Measurements from ENCODE around the gene FANK1. TPM values are rescaled to one million over a fixed set of nuclear protein-coding genes. Genes with fewer than 3 reads are reported as not detected.

FANK1 gene
- total and polyA plus RNA-seq, 2 donors (not counting 1 experiment from before 2014, with no cell fraction given) = 0.13 TPM; not detected in 1

- Mint-ChIP-seq H3K27me3 (no peaks in the 10 kb centered on the region), H3K9me3 (ENCODE audit: insufficient read depth) (no peaks in the 10 kb centered on the region), H3K4me1 (no peaks in the 10 kb centered on the region), H3K27ac (no peak overlapping the region), H3K4me3 (no peak overlapping the region)
- TF ChIP-seq EZH2 (IDR thresholded peaks at IDR 0.05; ENCODE audit: borderline replicate concordance, insufficient read depth, low read depth, low read length, poor library complexity, severe bottlenecking) = no peak
- TF ChIP-seq CTCF (IDR thresholded peaks at IDR 0.05) = no peak
- ATAC-seq (ENCODE audit: low read depth) = no peak
- WGBS (ENCODE audit: insufficient coverage) = 60% methylated on average over 1 of the region's 2 CpGs
- no peak overlapping the region for H3K27ac ChIP-seq (ENCODE audit: low read length in 2 of 2)
- DNase-seq = no peak
- no peak overlapping the region for H3K9ac ChIP-seq (ENCODE audit: low read length)
- intact Hi-C loops (cut with micrococcal nuclease) = no loop called here
- peaks cover 0 to 16% of the 10 kb centered on the region in 2 experiments for H3K36me3 ChIP-seq (replicated peaks in 1 of 2; ENCODE audit: control extremely low read depth in 1 of 2, control insufficient read depth in 1 of 2, extremely low read depth in 1 of 2, insufficient read depth in 2 of 2, low read length in 1 of 2)
- no peaks in the 10 kb centered on the region for H3K4me1 ChIP-seq (ENCODE audit: control insufficient read depth in 2 of 2, insufficient read depth in 2 of 2, low read length in 2 of 2)
- ChIA-PET CTCF (no interaction called here), POLR2A (no interaction called here)
- no peak overlapping the region for H2AFZ ChIP-seq (ENCODE audit: insufficient read depth, low read depth, low read length, poor library complexity, severe bottlenecking)
- no peak overlapping the region for H3K4me2 ChIP-seq (replicated peaks; ENCODE audit: low read depth, low read length, poor library complexity, severe bottlenecking)
- no peaks in the 10 kb centered on the region for H3K27me3 ChIP-seq (replicated peaks in 1 of 4; ENCODE audit: control extremely low read depth in 1 of 4, control insufficient read depth in 3 of 4, insufficient read depth in 4 of 4, low read length in 3 of 4)
- H3K9me3 ChIP-seq (ENCODE audit: control extremely low read depth in 1 of 3, control insufficient read depth in 2 of 3, insufficient read depth in 1 of 3, low read length in 2 of 3) = no peaks in the 10 kb centered on the region
- no peaks in the 10 kb centered on the region for H3K79me2 ChIP-seq (ENCODE audit: control insufficient read depth, insufficient read depth, low read length)
- no peaks in the 10 kb centered on the region for H4K20me1 ChIP-seq (ENCODE audit: control insufficient read depth, insufficient read depth, low read length, poor library complexity, severe bottlenecking)
- no peak overlapping the region for H3K4me3 ChIP-seq (ENCODE audit: control extremely low read depth in 1 of 5, extremely low read depth in 1 of 5, insufficient read depth in 1 of 5, low read depth in 2 of 5, low read length in 4 of 5)
Observed at GRCh38 chr10:125848371-125848770, 48.0 kb upstream of the FANK1 start.

GRCh38 chr10:125848857-125849256, 47.5 kb upstream of the FANK1 start:
- intact Hi-C loops (cut with micrococcal nuclease) = no loop called here
- Histone ChIP-seq H3K36me3 (replicated peaks in 1 of 2; ENCODE audit: control extremely low read depth in 1 of 2, control insufficient read depth in 1 of 2, extremely low read depth in 1 of 2, insufficient read depth in 2 of 2, low read length in 1 of 2) (peaks cover 0 to 16% of the 10 kb centered on the region in 2 experiments), H3K4me1 (ENCODE audit: control insufficient read depth in 2 of 2, insufficient read depth in 2 of 2, low read length in 2 of 2) (no peaks in the 10 kb centered on the region), H3K4me3 (ENCODE audit: control extremely low read depth in 1 of 5, extremely low read depth in 1 of 5, insufficient read depth in 1 of 5, low read depth in 2 of 5, low read length in 4 of 5) (no peak overlapping the region), H3K9ac (ENCODE audit: low read length) (no peak overlapping the region), H3K27ac (ENCODE audit: low read length in 2 of 2) (no peak overlapping the region), H3K9me3 (ENCODE audit: control extremely low read depth in 1 of 3, control insufficient read depth in 2 of 3, insufficient read depth in 1 of 3, low read length in 2 of 3) (no peaks in the 10 kb centered on the region), H2AFZ (ENCODE audit: insufficient read depth, low read depth, low read length, poor library complexity, severe bottlenecking) (no peak overlapping the region), H3K4me2 (replicated peaks; ENCODE audit: low read depth, low read length, poor library complexity, severe bottlenecking) (no peak overlapping the region), H4K20me1 (ENCODE audit: control insufficient read depth, insufficient read depth, low read length, poor library complexity, severe bottlenecking) (no peaks in the 10 kb centered on the region), H3K27me3 (replicated peaks in 1 of 4; ENCODE audit: control extremely low read depth in 1 of 4, control insufficient read depth in 3 of 4, insufficient read depth in 4 of 4, low read length in 3 of 4) (no peaks in the 10 kb centered on the region), H3K79me2 (ENCODE audit: control insufficient read depth, insufficient read depth, low read length) (no peaks in the 10 kb centered on the region)
- Mint-ChIP-seq H3K9me3 (ENCODE audit: insufficient read depth) (no peaks in the 10 kb centered on the region), H3K27me3 (no peaks in the 10 kb centered on the region), H3K4me3 (no peak overlapping the region), H3K4me1 (no peaks in the 10 kb centered on the region), H3K27ac (no peak overlapping the region)
- ChIA-PET POLR2A (no interaction called here), CTCF (no interaction called here)
- 100% methylated on average over 1 of the region's 2 CpGs for WGBS (ENCODE audit: insufficient coverage)
- TF ChIP-seq EZH2 (IDR thresholded peaks at IDR 0.05; ENCODE audit: borderline replicate concordance, insufficient read depth, low read depth, low read length, poor library complexity, severe bottlenecking) (no peak), CTCF (IDR thresholded peaks at IDR 0.05) (no peak)
- DNase-seq (no peak), ATAC-seq (ENCODE audit: low read depth) (no peak)
